PC-3 (cell line): ENCODE measurements around the gene DSP. TPM values are rescaled to one million over a fixed set of nuclear protein-coding genes. Genes with fewer than 3 reads are reported as not detected.

Experiments
- ATAC-seq: fragments of 200-7000 bp; cut with Tn5 transposase; 2 replicates; pipeline ENCODE4 v1.9.1; 2020; ENCODE audit warnings: mild to moderate bottlenecking, moderate library complexity
- BruUV-seq: library from RNA; stranded (reverse); fragments of 400-500 nt; replicated peaks from 2 replicates; lab custom pipeline; 2021; lab: Mats Ljungman, UMichigan
- CTCF ChIA-PET: fragments of 300-600 bp; sonication (Branson Sonifier 250); formaldehyde crosslinking; loops from one replicate; lab custom pipeline; 2022; ENCODE audit warnings: antibody characterized with exemption; lab: Charles Lee
- POLR2A ChIA-PET: fragments of 300-600 bp; sonication (Branson Sonifier 250); formaldehyde crosslinking; loops from one replicate; lab custom pipeline; 2022; ENCODE audit warnings: antibody characterized with exemption; ENCODE audit not compliant: unreplicated experiment; lab: Charles Lee
- DNase-seq: peaks from one replicate; pipeline ENCODE4 v3.0.0-alpha.2; 2015
- H2AFZ ChIP-seq: fragments of 300-600 bp; sonication (generic); 2 replicates; pipeline ENCODE4 v1.6.0; 2016; ENCODE audit warnings: antibody characterized with exemption, low read length
- H3F3A ChIP-seq: fragments of 300-600 bp; sonication (generic); one replicate; pipeline ENCODE4 v1.6.0; 2017; ENCODE audit warnings: antibody characterized with exemption, low read length, control low read depth, mild to moderate bottlenecking; ENCODE audit not compliant: unreplicated experiment
- H3K27ac ChIP-seq: fragments of 300-600 bp; sonication (generic); 2 replicates; pipeline ENCODE4 v1.5.1; 2016; ENCODE audit warnings: mild to moderate bottlenecking, low read length
- H3K27me3 ChIP-seq: fragments of 300-600 bp; sonication (generic); 2 replicates; pipeline ENCODE4 v1.6.1; 2016; ENCODE audit warnings: low read length, mixed read lengths
- H3K36me3 ChIP-seq: fragments of 300-600 bp; sonication (generic); 2 replicates; pipeline ENCODE4 v1.6.1; 2016; ENCODE audit warnings: low read depth, mixed run types, low read length, mixed read lengths
- H3K4me1 ChIP-seq: fragments of 300-600 bp; sonication (generic); 2 replicates; pipeline ENCODE4 v1.5.1; 2016; ENCODE audit warnings: low read length; ENCODE audit not compliant: insufficient read depth
- H3K4me2 ChIP-seq: fragments of 300-600 bp; sonication (generic); 2 replicates; pipeline ENCODE4 v1.6.0; 2016; ENCODE audit warnings: low read length
- H3K4me3 ChIP-seq: fragments of 300-600 bp; sonication (generic); 2 replicates; pipeline ENCODE4 v1.5.1; 2016; ENCODE audit warnings: mild to moderate bottlenecking, low read length, mixed read lengths
- H3K79me2 ChIP-seq: fragments of 300-600 bp; sonication (generic); 2 replicates; pipeline ENCODE4 v1.6.1; 2017; ENCODE audit warnings: low read length, mixed read lengths
- H3K9ac ChIP-seq: fragments of 300-600 bp; sonication (generic); 2 replicates; pipeline ENCODE4 v1.6.0; 2016; ENCODE audit warnings: mild to moderate bottlenecking, low read length
- H3K9me2 ChIP-seq: fragments of 300-600 bp; sonication (generic); replicated peaks from 2 replicates; pipeline ENCODE4 v1.6.1; 2016; ENCODE audit warnings: mixed run types, low read length, mixed read lengths
- H3K9me3 ChIP-seq: fragments of 300-600 bp; sonication (generic); 2 replicates; pipeline ENCODE4 v1.6.1; 2016; ENCODE audit warnings: low read length, mixed read lengths
- H4K20me1 ChIP-seq: fragments of 300-600 bp; sonication (generic); 2 replicates; pipeline ENCODE4 v1.6.1; 2016; ENCODE audit warnings: low read length, mixed read lengths
- EZH2 ChIP-seq: fragments of 300-600 bp; sonication (generic); IDR thresholded peaks from one replicate; pipeline ENCODE4 v1.6.1; 2017; ENCODE audit warnings: antibody characterized with exemption, mild to moderate bottlenecking, low read length; ENCODE audit not compliant: unreplicated experiment
- EZH2phosphoT487 ChIP-seq: fragments of 300-600 bp; sonication (generic); IDR thresholded peaks from 2 replicates; pipeline ENCODE4 v1.6.1; 2018; ENCODE audit warnings: mild to moderate bottlenecking, antibody characterized with exemption, low read length, borderline replicate concordance
- intact Hi-C: fragments of 100-400 bp; cut with micrococcal nuclease; formaldehyde crosslinking; loops from 2 replicates; pipeline ENCODE4 v1.9.0; 2023
- total RNA-seq: library from RNA; depleted of rRNA; stranded (reverse); fragments of >200 nt; gene quantifications from 2 replicates; pipeline ENCODE4 v1.2.3, GENCODE V29; 2014
- TF ChIP-seq, protein P1 (sequence below): fragments of 300-600 bp; sonication (generic); conservative IDR thresholded peaks from 2 replicates; pipeline ENCODE4 v1.5.1; 2017; ENCODE audit warnings: antibody characterized with exemption, low read depth, mild to moderate bottlenecking, low read length

The DSP gene
- total RNA-seq, 1 experiment from 2014 or later, result 54.7 TPM

DNA sequence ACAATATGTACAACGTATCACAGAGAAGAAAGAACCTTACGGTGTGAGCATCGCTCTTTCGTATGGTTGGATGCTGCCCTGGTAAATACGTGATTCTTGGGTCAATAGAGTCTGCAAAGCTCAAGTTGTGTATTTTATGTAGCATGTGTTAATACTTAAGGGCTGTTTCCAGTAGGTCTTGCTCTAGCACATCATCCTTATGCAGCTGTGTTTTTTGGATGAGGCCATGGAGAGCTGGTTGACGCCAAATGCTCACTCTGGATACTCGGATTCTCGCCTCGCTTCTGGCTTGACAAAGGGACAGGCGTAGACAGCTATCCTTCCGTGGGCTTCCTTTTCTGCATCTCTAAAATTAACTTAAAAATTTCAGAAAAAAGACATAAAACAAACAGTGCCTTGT lies 87.4 kb downstream of the DSP start:
- ChIA-PET POLR2A (no interaction called here), CTCF (no interaction called here)
- H3K9me3 ChIP-seq, result no peaks in the 10 kb centered on the region
- H3K79me2 ChIP-seq, result no peaks in the 10 kb centered on the region
- H3K9me2 ChIP-seq, result no peaks in the 10 kb centered on the region
- H3K27me3 ChIP-seq, result no peaks in the 10 kb centered on the region
- H3K27ac ChIP-seq, result no peak overlapping the region
- intact Hi-C loops, result no loop called here
- TF ChIP-seq EZH2phosphoT487 (no peak), EZH2 (no peak)
- TF ChIP-seq, protein P1, sequence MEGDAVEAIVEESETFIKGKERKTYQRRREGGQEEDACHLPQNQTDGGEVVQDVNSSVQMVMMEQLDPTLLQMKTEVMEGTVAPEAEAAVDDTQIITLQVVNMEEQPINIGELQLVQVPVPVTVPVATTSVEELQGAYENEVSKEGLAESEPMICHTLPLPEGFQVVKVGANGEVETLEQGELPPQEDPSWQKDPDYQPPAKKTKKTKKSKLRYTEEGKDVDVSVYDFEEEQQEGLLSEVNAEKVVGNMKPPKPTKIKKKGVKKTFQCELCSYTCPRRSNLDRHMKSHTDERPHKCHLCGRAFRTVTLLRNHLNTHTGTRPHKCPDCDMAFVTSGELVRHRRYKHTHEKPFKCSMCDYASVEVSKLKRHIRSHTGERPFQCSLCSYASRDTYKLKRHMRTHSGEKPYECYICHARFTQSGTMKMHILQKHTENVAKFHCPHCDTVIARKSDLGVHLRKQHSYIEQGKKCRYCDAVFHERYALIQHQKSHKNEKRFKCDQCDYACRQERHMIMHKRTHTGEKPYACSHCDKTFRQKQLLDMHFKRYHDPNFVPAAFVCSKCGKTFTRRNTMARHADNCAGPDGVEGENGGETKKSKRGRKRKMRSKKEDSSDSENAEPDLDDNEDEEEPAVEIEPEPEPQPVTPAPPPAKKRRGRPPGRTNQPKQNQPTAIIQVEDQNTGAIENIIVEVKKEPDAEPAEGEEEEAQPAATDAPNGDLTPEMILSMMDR, result no peak
- H3K4me1 ChIP-seq, result no peaks in the 10 kb centered on the region
- H2AFZ ChIP-seq, result no peak overlapping the region
- no peak overlapping the region for H3K4me2 ChIP-seq
- no peak overlapping the region for H3K4me3 ChIP-seq
- DNase-seq (no peak), ATAC-seq (no peak)
- no TSS peak for BruUV-seq
- no peaks in the 10 kb centered on the region for H4K20me1 ChIP-seq
- H3K9ac ChIP-seq, result no peak overlapping the region
- H3F3A ChIP-seq, result no peaks in the 10 kb centered on the region
- H3K36me3 ChIP-seq, result no peaks in the 10 kb centered on the region

DNA sequence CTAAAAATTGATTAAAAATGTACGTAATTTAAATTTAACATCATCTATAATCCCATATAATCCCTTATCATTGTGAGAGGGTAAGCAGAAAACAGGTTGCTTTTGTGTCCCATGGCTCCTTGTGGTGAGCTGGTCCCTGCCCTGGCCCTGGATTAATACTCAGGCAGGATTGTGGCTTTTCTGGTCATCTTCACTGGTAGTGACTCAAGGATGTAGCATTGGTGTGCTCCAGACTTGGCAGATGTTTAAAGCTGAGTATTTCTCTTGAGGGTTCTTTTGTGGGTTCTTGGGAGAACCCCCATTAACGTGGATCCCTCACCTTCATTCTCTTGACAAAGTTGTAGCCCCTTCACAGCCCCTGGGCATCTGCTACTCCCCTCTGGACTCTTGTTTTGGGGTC lies 87.8 kb downstream of the DSP start:
- no peaks in the 10 kb centered on the region for H3F3A ChIP-seq
- ChIA-PET CTCF (no interaction called here), POLR2A (no interaction called here)
- no peak for DNase-seq
- no peaks in the 10 kb centered on the region for H3K9me2 ChIP-seq
- no peak overlapping the region for H3K9ac ChIP-seq
- no peaks in the 10 kb centered on the region for H3K36me3 ChIP-seq
- no peak overlapping the region for H2AFZ ChIP-seq
- no TSS peak for BruUV-seq
- no peaks in the 10 kb centered on the region for H3K27me3 ChIP-seq
- intact Hi-C loops, result no loop called here
- no peak for ATAC-seq
- H4K20me1 ChIP-seq, result no peaks in the 10 kb centered on the region
- H3K27ac ChIP-seq, result no peak overlapping the region
- H3K9me3 ChIP-seq, result no peaks in the 10 kb centered on the region
- no peaks in the 10 kb centered on the region for H3K4me1 ChIP-seq
- no peak for TF ChIP-seq EZH2phosphoT487
- TF ChIP-seq, protein P1, result no peak
- no peak for TF ChIP-seq EZH2
- H3K79me2 ChIP-seq, result no peaks in the 10 kb centered on the region
- no peak overlapping the region for H3K4me2 ChIP-seq
- H3K4me3 ChIP-seq, result no peak overlapping the region

DNA sequence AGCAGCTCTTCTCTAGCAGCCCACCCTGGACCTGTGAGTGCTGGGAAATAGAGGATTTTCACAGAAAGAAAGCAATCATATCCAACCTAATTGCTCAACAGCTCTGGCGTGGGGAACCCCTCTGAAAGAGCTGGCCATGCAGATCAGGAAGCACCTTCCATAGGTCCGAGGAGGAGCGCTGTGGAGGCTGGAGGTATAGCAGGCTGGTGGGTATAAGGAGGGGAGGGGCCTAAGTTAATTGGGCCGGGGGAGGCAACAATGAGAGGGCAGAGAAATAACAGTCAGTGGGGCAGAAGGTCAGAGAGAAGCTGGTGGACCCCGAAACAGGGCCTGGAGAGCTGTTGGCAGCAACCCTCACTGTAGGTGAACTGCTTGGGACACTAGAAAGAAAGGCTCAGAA lies 89.3 kb downstream of the DSP start:
- ChIA-PET POLR2A (no interaction called here), CTCF (no interaction called here)
- Histone ChIP-seq H3F3A (no peaks in the 10 kb centered on the region), H3K4me2 (no peak overlapping the region), H3K27ac (no peak overlapping the region), H3K9me2 (no peaks in the 10 kb centered on the region), H3K36me3 (no peaks in the 10 kb centered on the region), H3K4me1 (no peaks in the 10 kb centered on the region), H3K4me3 (no peak overlapping the region), H3K27me3 (no peaks in the 10 kb centered on the region), H4K20me1 (no peaks in the 10 kb centered on the region), H3K9me3 (no peaks in the 10 kb centered on the region), H3K9ac (no peak overlapping the region), H2AFZ (no peak overlapping the region), H3K79me2 (no peaks in the 10 kb centered on the region)
- intact Hi-C loops, result no loop called here
- DNase-seq (no peak), ATAC-seq (no peak)
- no TSS peak for BruUV-seq
- TF ChIP-seq, protein P1, result no peak
- TF ChIP-seq EZH2phosphoT487 (no peak), EZH2 (no peak)
